Left kidney (tissue), 8 donors: Measurements from ENCODE around the gene DEPDC5. TPM values are rescaled to one million over a fixed set of nuclear protein-coding genes. Genes with fewer than 3 reads are reported as not detected.
A peak's percentile ranks its signal among the peaks of the same experiment; 100 is the strongest.
"Not testable (repeated sequence)": the region's sequence is repeated elsewhere in the genome, so short reads cannot be mapped to it uniquely, and the experiment has no call there.

Experiments used
- DNase-seq: peaks from one replicate; pipeline ENCODE4 v3.0.0-alpha.2; 2013
- long read RNA-seq, 8 donors: transcript quantifications; one replicate each; lab custom pipeline, GENCODE V29; 2026
- polyA plus RNA-seq: library from polyadenylated mRNA; unstranded; fragments of 120-200 nt; gene quantifications from one replicate; pipeline ENCODE4 v1.2.1, GENCODE V29; 2013; ENCODE audit not compliant: insufficient read length

Gene DEPDC5
- polyA plus RNA-seq: 22.1 TPM
- long read RNA-seq, donor 1: 0 reads
- long read RNA-seq, donor 2, partial matches to known transcripts: 0 of 1 reads
- long read RNA-seq, donor 2, other reads (novel, unspliced or antisense): 0 of 1 reads
- long read RNA-seq, donor 3: 0 reads
- long read RNA-seq, donor 4: 0 reads
- long read RNA-seq, donor 5, full-length matches to known transcripts: 2 of 2 reads
- long read RNA-seq, donor 5, partial matches to known transcripts: 0 of 2 reads
- long read RNA-seq, donor 5, other reads (novel, unspliced or antisense): 0 of 2 reads
- long read RNA-seq, donor 6: 0 reads
- long read RNA-seq, donor 7: 0 reads
- long read RNA-seq, donor 8: 0 reads

GRCh38 chr22:31753634-31754501 is at the start of gene DEPDC5:
DEPDC5 (plus strand) TSS chr22:31754019; CDS start chr22:31754922, 903 bp downstream.
- DNase-seq: peak; percentile 97

DNA sequence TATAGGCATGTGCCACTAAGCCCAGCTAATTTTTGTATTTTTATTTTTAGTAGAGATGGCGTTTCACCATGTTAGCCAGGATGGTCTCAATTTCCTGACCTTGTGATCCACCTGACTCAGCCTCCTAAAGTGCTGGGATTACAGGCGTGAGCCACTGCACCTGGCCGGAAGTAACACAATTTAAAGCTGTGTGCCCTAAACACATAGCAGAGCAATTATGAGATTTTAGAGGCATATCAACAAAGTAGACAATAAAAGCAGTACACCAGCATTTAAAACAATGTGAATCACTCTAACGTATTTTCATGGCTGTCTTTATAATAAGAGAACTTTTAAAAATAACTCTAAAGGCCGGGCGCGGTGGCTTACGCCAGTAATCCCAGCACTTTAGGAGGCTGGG is 46.3 kb upstream of the DEPDC5 start:
- no peak for DNase-seq

DNA sequence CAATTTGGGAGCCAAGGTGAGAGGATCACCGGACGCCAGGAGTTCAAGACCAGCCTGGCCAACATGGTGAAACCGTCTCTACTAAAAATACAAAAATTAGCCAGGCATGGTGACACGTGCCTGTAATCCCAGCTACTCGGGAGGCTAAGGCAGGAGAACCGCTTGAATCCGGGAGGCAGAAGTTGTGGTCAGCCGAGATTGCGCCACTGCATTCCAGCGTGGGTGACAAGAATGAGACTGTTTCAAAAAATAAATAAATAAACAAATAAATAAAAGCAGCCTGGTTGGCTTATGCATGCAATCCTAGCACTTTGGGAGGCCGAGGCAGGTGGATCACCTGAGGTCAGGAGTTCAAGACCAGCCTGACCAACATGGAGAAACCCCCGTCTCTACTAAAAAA is 42.6 kb upstream of the DEPDC5 start:
- DNase-seq: not testable (repeated sequence)

DNA sequence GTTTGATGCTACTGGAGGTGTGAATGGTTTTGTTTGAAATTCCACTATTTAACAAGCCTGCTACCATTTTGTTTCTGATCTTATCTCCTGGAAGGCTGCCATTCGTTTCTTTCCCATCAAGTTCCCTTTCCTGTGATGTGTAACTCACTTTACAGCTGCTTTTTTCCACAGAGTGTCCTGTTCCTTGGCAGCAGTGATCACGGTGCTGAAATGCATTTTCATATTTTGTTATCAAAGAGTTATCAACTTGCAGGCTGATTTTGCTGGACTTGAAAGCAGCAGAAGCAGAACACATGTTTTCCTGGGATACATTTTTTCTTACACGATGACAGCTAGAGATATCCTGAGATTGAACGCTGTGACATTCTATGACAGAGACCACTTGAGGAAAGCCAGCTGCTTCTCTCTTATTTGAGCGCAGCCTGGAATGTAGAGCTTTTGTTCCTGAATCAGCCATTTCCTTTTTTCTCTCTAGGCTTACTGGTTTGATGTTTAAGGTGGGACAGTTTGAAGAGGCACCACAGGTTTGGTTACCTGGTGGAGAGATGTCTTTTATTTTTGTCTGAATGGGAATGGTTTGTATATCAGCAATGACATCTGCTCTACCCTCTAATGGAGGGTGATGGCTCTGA is 38.6 kb upstream of the DEPDC5 start:
- no peak for DNase-seq

DNA sequence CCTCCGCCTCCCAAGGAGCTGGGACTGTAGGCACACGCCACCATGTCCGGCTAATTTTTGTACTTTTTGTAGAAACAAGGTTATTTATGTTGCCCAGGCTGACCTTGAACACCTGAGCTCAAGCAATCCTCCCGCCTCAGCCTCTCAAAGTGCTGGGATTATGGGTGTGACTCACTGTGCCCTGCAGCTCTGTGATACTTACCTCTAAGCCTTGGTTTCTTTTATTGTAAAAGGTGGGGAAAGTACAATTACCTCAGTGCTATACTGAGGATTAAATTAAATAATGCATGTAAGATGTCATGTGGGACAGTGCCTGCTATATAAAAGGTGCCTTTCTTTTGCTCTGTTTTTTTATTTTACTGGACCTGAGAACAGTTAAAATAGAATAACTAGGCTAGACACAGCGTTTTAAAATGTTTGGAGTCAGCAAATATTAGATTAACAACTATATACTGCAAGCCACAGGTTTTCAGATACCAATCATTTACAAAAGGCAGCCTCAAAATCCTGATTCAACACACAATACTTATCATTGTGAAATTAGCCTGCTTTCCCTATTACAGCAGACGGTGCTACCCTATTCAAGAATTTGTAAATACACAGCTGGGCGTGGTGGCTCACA is 33.9 kb upstream of the DEPDC5 start:
- DNase-seq: no peak

GRCh38 chr22:31723723-31724122 is 30.1 kb upstream of the DEPDC5 start:
- DNase-seq: no peak

GRCh38 chr22:31726692-31727091 is 27.1 kb upstream of the DEPDC5 start:
- no peak for DNase-seq

DNA sequence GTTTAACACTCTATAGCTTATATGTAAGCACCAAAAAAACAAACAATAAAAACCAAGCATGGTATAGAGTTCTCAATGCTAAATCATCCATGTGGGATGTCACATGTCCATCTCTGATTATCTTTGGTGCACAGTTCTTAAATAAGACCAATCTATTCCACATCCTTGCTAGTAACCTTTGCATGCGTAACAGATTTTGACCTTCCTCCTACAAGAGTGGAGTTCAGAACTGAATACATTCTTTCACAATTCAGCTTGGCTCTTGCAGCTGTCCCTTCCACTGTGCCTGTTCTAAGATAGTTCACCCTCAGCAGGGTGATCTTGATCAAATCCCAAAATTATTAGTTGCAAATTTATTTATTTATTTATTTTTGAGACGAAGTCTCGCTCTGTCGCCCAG is 25.0 kb upstream of the DEPDC5 start:
- DNase-seq: no peak

DNA sequence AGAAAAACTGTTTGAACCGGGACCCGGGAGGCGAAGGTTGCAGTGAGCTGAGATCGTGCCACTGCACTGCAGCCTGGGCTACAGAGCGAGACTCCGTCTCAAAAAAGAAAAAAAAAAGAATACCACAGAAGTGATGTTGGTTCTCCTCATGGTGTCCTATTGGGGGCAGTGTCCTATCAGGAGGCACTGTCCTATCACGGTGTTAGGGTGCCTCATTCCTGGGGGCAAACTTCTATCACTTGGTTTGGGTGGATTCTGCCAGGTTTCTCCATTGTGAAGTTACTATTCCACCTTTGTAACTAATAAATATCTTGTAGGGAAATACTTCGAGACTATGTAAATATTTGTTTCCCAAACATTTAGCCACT is 23.5 kb upstream of the DEPDC5 start:
- no peak for DNase-seq

DNA sequence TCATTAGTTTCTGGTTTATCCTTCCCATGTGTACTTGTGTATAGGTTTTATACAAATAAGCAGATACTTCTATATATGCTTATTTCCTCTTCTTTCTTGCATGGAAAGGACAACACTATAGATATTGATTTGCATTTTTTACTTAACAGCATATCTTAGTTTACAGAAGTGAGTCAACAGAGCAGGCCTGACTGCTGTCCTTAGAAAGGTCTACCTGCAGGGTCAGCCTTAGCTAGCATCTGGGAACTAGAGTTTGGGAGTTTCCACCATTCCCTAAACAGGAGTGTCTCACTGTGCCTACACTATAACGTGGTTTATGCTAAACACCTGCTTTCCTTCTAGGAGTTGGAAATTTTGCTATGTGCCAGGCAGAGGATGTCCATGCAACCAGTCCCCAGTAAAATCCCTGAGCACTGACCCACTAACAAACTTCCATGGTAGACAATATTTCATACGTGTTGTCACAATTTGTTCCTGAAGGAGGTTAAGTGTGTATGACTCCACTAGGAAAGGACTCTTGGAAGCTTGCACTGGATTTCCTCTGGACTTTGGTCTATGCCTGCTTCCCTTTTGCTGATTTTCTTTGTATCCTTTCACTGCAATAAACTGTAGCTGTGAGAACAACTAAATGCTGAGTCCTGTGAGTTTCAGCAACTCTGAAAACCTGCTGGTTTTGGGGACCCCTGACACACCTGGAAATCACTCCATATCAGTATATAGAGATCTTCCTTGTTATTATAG is 21.6 kb upstream of the DEPDC5 start:
- no peak for DNase-seq

DNA sequence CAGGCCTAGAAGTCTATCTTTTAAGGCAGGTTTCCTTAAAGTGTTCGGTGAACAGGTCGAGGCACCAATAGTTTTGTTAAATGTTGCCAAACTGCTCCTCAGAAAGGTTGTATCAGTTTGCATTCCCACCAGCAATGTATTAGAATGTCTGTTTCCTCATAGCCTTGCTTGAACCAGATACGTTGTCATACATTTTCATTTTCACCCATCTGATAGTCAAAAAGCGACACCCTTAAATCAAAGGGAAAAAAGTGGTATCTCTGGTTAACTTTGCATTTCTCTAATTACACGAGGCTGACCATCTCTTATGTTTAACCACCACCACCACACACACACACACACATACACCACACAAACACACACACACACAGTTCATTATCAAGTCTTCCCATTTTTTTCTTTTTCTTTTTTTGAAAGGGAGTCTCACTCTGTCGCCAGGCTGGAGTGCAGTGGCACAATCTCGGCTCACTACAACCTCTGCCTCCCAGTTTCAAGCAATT is 20.2 kb upstream of the DEPDC5 start:
- DNase-seq: no peak

DNA sequence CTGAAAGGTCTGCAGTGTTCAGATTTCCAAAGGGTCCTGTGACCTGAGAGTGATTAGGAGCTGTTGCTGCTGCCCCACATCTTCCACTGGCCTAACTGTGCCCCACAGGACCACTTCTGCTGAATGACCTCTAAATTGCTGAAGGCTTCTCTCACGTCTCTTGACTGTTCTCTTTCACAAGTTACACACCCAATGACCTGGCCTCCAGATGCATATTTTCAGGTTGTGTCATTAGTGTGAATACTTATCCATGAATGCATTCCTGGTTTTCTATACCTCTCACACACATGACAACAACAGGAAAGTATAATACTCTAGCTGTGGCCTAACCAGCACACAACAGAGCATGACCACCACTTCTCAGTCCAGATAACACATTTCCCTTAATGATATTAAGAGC is 19.3 kb upstream of the DEPDC5 start:
- no peak for DNase-seq

GRCh38 chr22:31736458-31736857 is 17.4 kb upstream of the DEPDC5 start:
- DNase-seq: no peak

- no peak for DNase-seq
Measured at GRCh38 chr22:31737932-31738331, 15.9 kb upstream of the DEPDC5 start.

DNA sequence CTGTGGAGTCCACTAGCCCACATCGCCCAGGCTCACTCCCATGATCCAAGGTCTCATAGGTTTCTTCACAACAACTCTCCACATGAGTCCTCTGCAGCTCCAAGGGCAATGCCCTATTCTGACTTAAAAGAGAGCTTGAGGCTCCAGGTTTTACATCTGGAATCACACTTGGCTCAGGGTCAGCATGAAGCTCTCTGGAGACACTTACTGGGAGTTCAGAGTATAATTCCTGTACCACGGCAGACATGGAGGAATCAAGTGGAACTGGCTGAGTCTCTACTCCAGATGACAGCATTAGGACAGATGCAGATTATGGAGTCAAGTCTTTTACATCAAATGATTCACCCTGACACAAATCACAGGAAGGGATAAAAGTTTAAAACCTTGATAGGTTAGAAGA is 15.3 kb upstream of the DEPDC5 start:
- DNase-seq: no peak

GRCh38 chr22:31739795-31740201 is 14.0 kb upstream of the DEPDC5 start:
- DNase-seq: no peak

DNA sequence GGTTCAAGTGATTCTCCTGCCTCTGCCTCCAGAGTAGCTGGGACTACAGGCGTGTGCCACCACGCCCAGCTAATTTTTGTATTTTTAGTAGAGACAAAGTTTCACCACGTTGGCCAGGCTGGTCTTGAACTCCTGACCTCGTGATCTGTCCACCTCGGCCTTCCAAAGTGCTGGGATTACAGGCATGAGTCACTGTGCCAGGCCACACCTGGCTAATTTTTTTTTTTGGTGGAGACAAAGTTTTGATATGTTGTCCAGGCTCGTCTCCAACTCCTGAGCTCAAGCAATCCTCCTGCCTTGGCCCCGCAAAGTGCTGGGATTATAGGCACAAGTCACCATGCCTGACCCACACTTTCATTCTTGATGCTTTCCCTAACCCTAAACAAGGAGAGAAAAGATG is 13.5 kb upstream of the DEPDC5 start:
- not testable (repeated sequence) for DNase-seq

DNA sequence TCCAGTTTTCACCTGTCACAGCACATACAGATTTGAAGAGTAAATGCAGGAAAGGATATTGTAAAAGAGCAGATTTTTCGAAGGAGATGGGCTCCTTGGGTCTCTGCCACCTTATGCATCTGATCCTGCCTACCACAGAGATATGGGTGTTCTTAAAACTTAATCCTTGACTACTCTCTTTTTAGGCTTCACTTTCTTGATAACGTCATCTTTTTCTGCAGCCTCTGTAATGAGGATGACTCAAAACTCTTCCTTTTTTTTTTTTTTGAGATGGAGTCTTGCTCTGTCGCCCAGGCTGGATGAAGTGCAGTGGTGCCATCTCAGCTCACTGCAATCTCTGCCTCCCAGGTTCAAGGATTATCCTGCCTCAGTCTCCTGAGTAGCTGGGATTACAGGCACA is 11.7 kb upstream of the DEPDC5 start:
- no peak for DNase-seq

DNA sequence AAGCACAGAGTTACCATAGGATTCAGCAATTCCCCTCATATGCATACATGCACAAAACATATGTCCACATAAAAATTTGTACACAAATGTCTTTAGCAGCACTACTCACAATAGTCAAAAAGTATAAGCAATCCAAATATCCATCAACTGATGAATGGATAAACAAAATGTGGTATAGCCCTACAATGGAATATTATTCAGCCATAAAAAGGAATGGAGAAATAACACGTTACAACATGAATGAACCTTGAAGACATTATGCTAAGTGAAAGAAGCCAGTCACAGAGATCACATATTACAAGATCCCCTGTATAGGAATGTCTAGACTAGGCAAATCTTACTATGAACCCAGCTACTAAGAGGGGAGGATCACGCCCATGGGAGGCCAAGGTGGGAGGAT is 11.1 kb upstream of the DEPDC5 start:
- DNase-seq: no peak

DNA sequence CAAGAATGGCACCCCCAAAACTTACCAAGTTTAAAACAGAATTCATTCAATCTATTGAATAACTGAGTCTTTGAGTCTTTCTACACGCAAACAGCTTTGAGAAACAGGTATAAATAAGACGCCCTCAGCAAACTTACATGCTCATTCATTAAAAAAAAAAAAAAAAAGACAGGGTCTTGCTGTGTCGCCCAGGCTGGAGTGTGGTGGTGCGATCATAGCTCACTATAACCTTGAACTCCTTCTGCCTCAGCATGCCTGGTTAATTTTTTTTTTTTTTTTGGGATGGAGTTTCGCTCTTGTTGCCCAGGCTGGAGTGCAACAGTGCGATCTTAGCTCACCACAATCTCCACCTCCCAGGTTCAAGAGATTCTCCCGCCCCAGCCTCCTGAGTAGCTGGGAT is 9.9 kb upstream of the DEPDC5 start:
- DNase-seq: no peak

GRCh38 chr22:31747441-31747840 is 6.4 kb upstream of the DEPDC5 start:
- no peak for DNase-seq

DNA sequence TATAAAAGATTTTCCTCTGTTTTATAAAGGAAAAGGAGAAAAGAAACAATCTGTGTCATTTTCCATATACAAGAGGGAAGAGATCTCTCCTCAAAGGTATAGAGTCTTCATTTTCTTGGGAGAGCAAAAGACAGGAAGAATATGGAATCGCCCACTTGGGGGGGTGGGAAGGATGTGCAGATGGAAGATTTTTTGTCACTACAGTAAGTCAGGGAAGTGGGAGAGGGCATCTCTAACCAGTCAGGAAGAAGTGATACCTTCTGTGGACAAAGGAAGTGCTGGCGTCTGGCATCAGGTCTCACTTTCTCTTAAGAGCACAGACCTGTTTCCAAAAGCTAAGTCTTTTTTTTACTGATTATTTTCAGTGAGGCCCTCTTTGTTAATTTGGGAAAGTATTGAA is 5.3 kb upstream of the DEPDC5 start:
- no peak for DNase-seq
